Activated CD8-positive, alpha-beta memory T cell treated with anti-CD3 and anti-CD28 coated beads for 1 hour (primary cell): ENCODE results near the gene TCF7L1.

Experiments
- DNase-seq, 2 donors: peaks; one replicate each; pipeline ENCODE4 v3.0.0-alpha.2; 2020; ENCODE audit warnings: low read depth in 1 of 2; ENCODE audit errors: extremely low read depth in 1 of 2

Gene TCF7L1

GRCh38 chr2:85247610-85248009 lies 114.4 kb downstream of the TCF7L1 start:
- no peak for DNase-seq

- DNase-seq: no peak
These were observed 115.7 kb downstream of the TCF7L1 start for GRCh38 chr2:85248773-85249509.

- no peak for DNase-seq
These were observed 116.9 kb downstream of the TCF7L1 start for GRCh38 chr2:85250045-85250444.

- DNase-seq: no peak
These were observed 118.0 kb downstream of the TCF7L1 start for GRCh38 chr2:85251070-85251616.

- DNase-seq: no peak
These were observed 120.7 kb downstream of the TCF7L1 start for GRCh38 chr2:85253890-85254289.

- no peak for DNase-seq
These were observed 121.5 kb downstream of the TCF7L1 start for GRCh38 chr2:85254540-85255300.

- DNase-seq: no peak
These were observed 122.2 kb downstream of the TCF7L1 start for GRCh38 chr2:85255456-85255812.

- no peak for DNase-seq
These were observed 122.8 kb downstream of the TCF7L1 start for GRCh38 chr2:85255813-85256594.

- DNase-seq: no peak
These were observed 124.3 kb downstream of the TCF7L1 start for GRCh38 chr2:85257359-85257969.

- DNase-seq: no peak
These were observed 124.9 kb downstream of the TCF7L1 start for GRCh38 chr2:85257970-85258605.

GRCh38 chr2:85259101-85259590 lies 126.0 kb downstream of the TCF7L1 start:
- no peak for DNase-seq

- no peak for DNase-seq
These were observed 126.7 kb downstream of the TCF7L1 start for GRCh38 chr2:85259879-85260278.

- DNase-seq: no peak
These were observed 130.4 kb downstream of the TCF7L1 start for GRCh38 chr2:85263591-85263990.

- no peak for DNase-seq
These were observed 131.3 kb downstream of the TCF7L1 start for GRCh38 chr2:85264471-85264870.

GRCh38 chr2:85265304-85265703 lies 132.1 kb downstream of the TCF7L1 start:
- DNase-seq: no peak

GRCh38 chr2:85266146-85267041 lies 133.2 kb downstream of the TCF7L1 start:
- DNase-seq: peak; percentile 12 to 66

- DNase-seq: no peak
These were observed 136.8 kb downstream of the TCF7L1 start for GRCh38 chr2:85269959-85270358.

- DNase-seq: no peak
These were observed 139.2 kb downstream of the TCF7L1 start for GRCh38 chr2:85272357-85272756.
